Vagina (tissue), 2 donors: Measurements from ENCODE around the gene MYBPH. TPM values are rescaled to one million over a fixed set of nuclear protein-coding genes. Genes with fewer than 3 reads are reported as not detected.

Source experiments
- DNase-seq, 2 donors: peaks; one replicate each; pipeline ENCODE4 v3.0.0-alpha.2; 2017; ENCODE audit errors: extremely low spot score in 2 of 2
- H3K27ac ChIP-seq: fragments of 200-600 bp; sonication (generic); one replicate; pipeline ENCODE4 v1.5.1; 2019
- H3K27me3 ChIP-seq: fragments of 200-600 bp; sonication (generic); one replicate; pipeline ENCODE4 v1.5.1; 2019
- H3K36me3 ChIP-seq, 2 donors: fragments of 200-600 bp; sonication (generic); one replicate each; pipeline ENCODE4 v1.5.1; 2017 to 2019
- H3K4me1 ChIP-seq: fragments of 200-600 bp; sonication (generic); one replicate; pipeline ENCODE4 v1.5.1; 2019
- H3K4me3 ChIP-seq, 2 donors: fragments of 200-600 bp; sonication (generic); 1 replicate in 1 of 2; 2 replicates in 1 of 2; pipeline ENCODE4 v1.5.1; 2016 to 2019
- H3K9me3 ChIP-seq: fragments of 200-600 bp; sonication (generic); one replicate; pipeline ENCODE4 v1.5.1; 2019
- POLR2A ChIP-seq, 2 donors: fragments of 450-650 bp; IDR thresholded peaks; one replicate each; pipeline ENCODE4 v1.6.1; 2017; ENCODE audit warnings: antibody characterized with exemption in 2 of 2, mild to moderate bottlenecking in 2 of 2, moderate library complexity in 2 of 2
- POLR2AphosphoS5 ChIP-seq, 2 donors: sonication (generic); formaldehyde crosslinking; IDR thresholded peaks; one replicate each; pipeline ENCODE4 v1.9.0; 2017; ENCODE audit warnings: antibody characterized with exemption in 2 of 2, mild to moderate bottlenecking in 2 of 2, low read depth in 1 of 2; ENCODE audit not compliant: insufficient read depth in 1 of 2
- intact Hi-C: fragments of 100-400 bp; cut with DNase I; formaldehyde crosslinking; loops from one replicate; pipeline ENCODE4 v1.15.1; 2023
- total RNA-seq: library from RNA; depleted of rRNA; stranded (reverse); fragments of >200 nt; gene quantifications from one replicate; pipeline ENCODE4 v1.2.3, GENCODE V29; 2016
- TF ChIP-seq, protein P1 (sequence below), 3 experiments: fragments of 450-650 bp in 2 of 3; fragments of 200-600 bp in 1 of 3; sonication (generic) in 1 of 3; IDR thresholded peaks; one replicate each; pipeline ENCODE4 v1.5.1; 2017 to 2019; ENCODE audit warnings: antibody characterized with exemption in 3 of 3, mild to moderate bottlenecking in 2 of 3, moderate library complexity in 2 of 3

The MYBPH gene
- total RNA-seq, 1 donor from 2014 or later = not detected

DNA sequence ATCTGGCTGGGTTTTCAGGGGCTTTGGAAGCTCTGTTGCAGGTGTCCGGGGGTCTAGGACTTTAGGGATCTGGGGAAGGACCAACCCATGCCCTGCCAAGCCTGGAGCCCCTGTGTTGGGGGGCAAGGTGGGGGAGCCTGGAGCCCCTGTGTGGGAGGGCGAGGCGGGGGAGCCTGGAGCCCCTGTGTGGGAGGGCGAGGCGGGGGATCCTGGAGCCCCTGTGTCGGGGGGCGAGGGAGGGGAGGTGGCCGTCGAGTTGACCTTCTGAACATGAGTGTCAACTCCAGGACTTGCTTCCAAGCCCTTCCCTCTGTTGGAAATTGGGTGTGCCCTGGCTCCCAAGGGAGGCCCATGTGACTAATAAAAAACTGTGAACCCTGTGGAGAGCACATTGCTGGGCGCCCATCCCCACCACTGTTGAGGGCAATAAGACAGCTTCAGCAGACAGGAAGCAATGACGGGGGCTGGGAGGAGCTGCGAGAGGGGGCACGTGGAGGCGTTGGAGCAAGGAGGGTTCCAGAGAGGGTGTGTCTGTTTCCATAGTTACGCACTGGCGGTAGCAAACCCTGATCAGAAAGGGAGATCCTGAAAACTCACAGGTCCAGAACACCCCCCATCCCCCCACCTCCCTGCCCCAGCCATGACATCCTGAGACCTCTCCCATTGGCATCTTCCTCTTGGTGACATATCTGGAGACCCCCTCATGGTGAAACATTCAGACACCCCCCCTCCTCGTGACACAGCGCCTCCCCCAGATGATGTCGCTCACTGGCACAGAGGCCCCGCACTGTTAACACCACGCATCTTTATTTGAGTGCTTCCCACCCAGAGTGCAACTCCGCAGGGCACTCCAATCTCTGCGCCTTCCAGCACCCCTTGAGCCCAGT lies 8.4 kb downstream of the MYBPH start:
- DNase-seq = no peak
- TF ChIP-seq, protein P1, sequence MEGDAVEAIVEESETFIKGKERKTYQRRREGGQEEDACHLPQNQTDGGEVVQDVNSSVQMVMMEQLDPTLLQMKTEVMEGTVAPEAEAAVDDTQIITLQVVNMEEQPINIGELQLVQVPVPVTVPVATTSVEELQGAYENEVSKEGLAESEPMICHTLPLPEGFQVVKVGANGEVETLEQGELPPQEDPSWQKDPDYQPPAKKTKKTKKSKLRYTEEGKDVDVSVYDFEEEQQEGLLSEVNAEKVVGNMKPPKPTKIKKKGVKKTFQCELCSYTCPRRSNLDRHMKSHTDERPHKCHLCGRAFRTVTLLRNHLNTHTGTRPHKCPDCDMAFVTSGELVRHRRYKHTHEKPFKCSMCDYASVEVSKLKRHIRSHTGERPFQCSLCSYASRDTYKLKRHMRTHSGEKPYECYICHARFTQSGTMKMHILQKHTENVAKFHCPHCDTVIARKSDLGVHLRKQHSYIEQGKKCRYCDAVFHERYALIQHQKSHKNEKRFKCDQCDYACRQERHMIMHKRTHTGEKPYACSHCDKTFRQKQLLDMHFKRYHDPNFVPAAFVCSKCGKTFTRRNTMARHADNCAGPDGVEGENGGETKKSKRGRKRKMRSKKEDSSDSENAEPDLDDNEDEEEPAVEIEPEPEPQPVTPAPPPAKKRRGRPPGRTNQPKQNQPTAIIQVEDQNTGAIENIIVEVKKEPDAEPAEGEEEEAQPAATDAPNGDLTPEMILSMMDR (IDR thresholded peaks at IDR 0.05) = no peak
- TF ChIP-seq POLR2A (IDR thresholded peaks at IDR 0.05) (no peak), POLR2AphosphoS5 (IDR thresholded peaks at IDR 0.05; ENCODE audit: insufficient read depth in 1 of 2, low read depth in 1 of 2) (no peak)
- H3K4me1 ChIP-seq = no peaks in the 10 kb centered on the region
- H3K9me3 ChIP-seq = no peaks in the 10 kb centered on the region
- no peaks in the 10 kb centered on the region for H3K27me3 ChIP-seq
- H3K4me3 ChIP-seq = no peak overlapping the region
- intact Hi-C loops = no loop called here
- H3K36me3 ChIP-seq = no peaks in the 10 kb centered on the region
- H3K27ac ChIP-seq = no peak overlapping the region

DNA sequence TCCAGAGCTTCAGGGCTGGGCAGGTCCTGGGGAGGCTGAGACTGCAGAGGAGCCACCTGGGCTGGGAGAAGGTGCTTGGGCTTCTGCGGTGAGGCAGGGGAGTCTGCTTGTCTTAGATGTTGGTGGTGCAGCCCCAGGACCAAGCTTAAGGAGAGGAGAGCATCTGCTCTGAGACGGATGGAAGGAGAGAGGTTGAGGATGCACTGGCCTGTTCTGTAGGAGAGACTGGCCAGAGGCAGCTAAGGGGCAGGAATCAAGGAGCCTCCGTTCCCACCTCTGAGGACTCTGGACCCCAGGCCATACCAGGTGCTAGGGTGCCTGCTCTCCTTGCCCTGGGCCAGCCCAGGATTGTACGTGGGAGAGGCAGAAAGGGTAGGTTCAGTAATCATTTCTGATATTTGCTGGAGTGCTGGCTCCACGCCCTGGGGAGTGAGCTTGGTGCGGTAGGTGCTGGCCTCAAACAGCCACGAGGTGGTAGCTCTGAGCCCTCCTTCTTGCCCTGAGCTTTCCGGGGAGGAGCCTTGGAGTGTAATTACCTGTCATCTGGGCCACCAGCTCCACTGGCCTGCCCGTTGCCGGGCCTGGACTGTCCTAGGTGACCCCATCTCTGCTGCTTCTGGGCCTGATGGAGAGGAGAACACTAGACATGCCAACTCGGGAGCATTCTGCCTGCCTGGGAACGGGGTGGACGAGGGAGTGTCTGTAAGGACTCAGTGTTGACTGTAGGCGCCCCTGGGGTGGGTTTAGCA lies 9.3 kb downstream of the MYBPH start:
- no peaks in the 10 kb centered on the region for H3K36me3 ChIP-seq
- intact Hi-C loops = no loop called here
- no peak for DNase-seq

DNA sequence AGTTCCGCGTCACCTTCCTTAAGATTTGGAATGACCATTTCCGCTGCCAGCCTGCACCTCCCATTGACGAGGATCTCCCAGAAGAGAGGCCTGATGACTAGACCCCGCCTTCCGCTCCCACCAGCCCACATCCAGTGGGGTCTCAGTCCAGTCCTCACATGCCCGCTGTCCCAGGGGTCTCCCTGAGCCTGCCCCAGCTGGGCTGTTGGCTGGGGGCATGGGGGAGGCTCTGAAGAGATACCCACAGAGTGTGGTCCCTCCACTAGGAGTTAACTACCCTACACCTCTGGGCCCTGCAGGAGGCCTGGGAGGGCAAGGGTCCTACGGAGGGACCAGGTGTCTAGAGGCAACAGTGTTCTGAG lies 9.8 kb downstream of the MYBPH start:
- intact Hi-C loops = no loop called here
- TF ChIP-seq POLR2AphosphoS5 (IDR thresholded peaks at IDR 0.05; ENCODE audit: insufficient read depth in 1 of 2, low read depth in 1 of 2) (no peak), POLR2A (IDR thresholded peaks at IDR 0.05) (no peak)
- TF ChIP-seq, protein P1 (IDR thresholded peaks at IDR 0.05) = no peak
- Histone ChIP-seq H3K36me3 (no peaks in the 10 kb centered on the region), H3K4me3 (no peak overlapping the region), H3K27ac (no peak overlapping the region), H3K27me3 (no peaks in the 10 kb centered on the region), H3K4me1 (no peaks in the 10 kb centered on the region), H3K9me3 (no peaks in the 10 kb centered on the region)
- DNase-seq = no peak

More for the DNA sequence above, 9.3 kb downstream of the MYBPH start:
- H3K4me3 ChIP-seq = no peak overlapping the region
- H3K27ac ChIP-seq = no peak overlapping the region
- no peaks in the 10 kb centered on the region for H3K4me1 ChIP-seq
- H3K27me3 ChIP-seq = no peaks in the 10 kb centered on the region
- H3K9me3 ChIP-seq = no peaks in the 10 kb centered on the region
- no peak for TF ChIP-seq POLR2A (IDR thresholded peaks at IDR 0.05)
- no peak for TF ChIP-seq POLR2AphosphoS5 (IDR thresholded peaks at IDR 0.05; ENCODE audit: insufficient read depth in 1 of 2, low read depth in 1 of 2)
- TF ChIP-seq, protein P1 (IDR thresholded peaks at IDR 0.05) = no peak

DNA sequence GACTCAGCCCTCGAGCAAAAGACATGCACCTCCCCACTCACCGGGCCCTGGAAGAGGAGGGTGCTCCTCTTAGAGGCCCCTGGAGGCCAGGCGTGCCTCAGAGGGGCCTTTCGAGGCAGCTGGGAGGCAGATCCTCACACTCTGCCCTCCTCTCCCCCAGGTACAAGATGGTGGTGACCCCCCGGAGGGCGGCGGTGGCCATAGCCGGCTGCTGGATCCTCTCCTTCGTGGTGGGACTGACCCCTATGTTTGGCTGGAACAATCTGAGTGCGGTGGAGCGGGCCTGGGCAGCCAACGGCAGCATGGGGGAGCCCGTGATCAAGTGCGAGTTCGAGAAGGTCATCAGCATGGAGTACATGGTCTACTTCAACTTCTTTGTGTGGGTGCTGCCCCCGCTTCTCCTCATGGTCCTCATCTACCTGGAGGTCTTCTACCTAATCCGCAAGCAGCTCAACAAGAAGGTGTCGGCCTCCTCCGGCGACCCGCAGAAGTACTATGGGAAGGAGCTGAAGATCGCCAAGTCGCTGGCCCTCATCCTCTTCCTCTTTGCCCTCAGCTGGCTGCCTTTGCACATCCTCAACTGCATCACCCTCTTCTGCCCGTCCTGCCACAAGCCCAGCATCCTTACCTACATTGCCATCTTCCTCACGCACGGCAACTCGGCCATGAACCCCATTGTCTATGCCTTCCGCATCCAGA lies 10.4 kb downstream of the MYBPH start:
- Histone ChIP-seq H3K9me3 (no peaks in the 10 kb centered on the region), H3K4me3 (no peak overlapping the region), H3K4me1 (no peaks in the 10 kb centered on the region), H3K36me3 (no peaks in the 10 kb centered on the region), H3K27me3 (no peaks in the 10 kb centered on the region), H3K27ac (no peak overlapping the region)
- TF ChIP-seq POLR2A (IDR thresholded peaks at IDR 0.05) = no peak
- TF ChIP-seq, protein P1 (IDR thresholded peaks at IDR 0.05) = no peak
- no peak for TF ChIP-seq POLR2AphosphoS5 (IDR thresholded peaks at IDR 0.05; ENCODE audit: insufficient read depth in 1 of 2, low read depth in 1 of 2)
- DNase-seq = no peak
- intact Hi-C loops = no loop called here
